ENCODE measurements around the gene UNCX. TPM values are rescaled to one million over a fixed set of nuclear protein-coding genes. Genes with fewer than 3 reads are reported as not detected.

UNCX gene
- total and polyA plus RNA-seq, 9 of the 15 experiments (the other 6 are each of a cell fraction or from before 2014, with no cell fraction given), result not detected

GRCh38 chr7:1246871-1247526 is 14.3 kb downstream of the UNCX start:
- H3K4me2 ChIP-seq (ENCODE audit: insufficient read depth, low read length), result no peak overlapping the region
- ChIA-PET POLR2A (interaction anchor here (0.6 kb wide), 1 partner anchor 251 kb away, joined by 4 read pairs; no protein-coding TSS in a partner anchor), CTCF (ENCODE audit: low intra/inter-chr PET ratio) (no interaction called here)
- H3K4me1 ChIP-seq (replicated peaks in 1 of 2; ENCODE audit: control insufficient read depth in 2 of 2, insufficient read depth in 2 of 2, low read length in 2 of 2), result peaks cover 0 to 53% of the 10 kb centered on the region in 2 experiments; a peak in 2 of 5 replicates
- no TSS peak for BruUV-seq (replicated peaks)
- no peaks in the 10 kb centered on the region for H3K9me1 ChIP-seq (ENCODE audit: control insufficient read depth, insufficient read depth, low read length)
- H4K20me1 ChIP-seq (replicated peaks; ENCODE audit: control insufficient read depth, insufficient read depth, low read length), result peaks cover 16% of the 10 kb centered on the region
- peaks cover 63 to 83% of the 10 kb centered on the region in 2 experiments for H3K27me3 ChIP-seq (ENCODE audit: control insufficient read depth in 2 of 2, insufficient read depth in 2 of 2, low read length in 2 of 2)
- no peaks in the 10 kb centered on the region for H3K36me3 ChIP-seq (ENCODE audit: control insufficient read depth, insufficient read depth, low read length)
- WGBS (ENCODE audit: insufficient coverage, low coverage, missing lambda C conversion rate), result 26% methylated on average over 33 of the region's 68 CpGs
- H3K27ac ChIP-seq (ENCODE audit: extremely low read depth, low read depth, low read length), result no peak overlapping the region
- no peaks in the 10 kb centered on the region for H3K79me2 ChIP-seq (ENCODE audit: control insufficient read depth, insufficient read depth, low read length)
- ATAC-seq (no peak), FAIRE-seq (no peak), DNase-seq (ENCODE audit: extremely low read depth in 1 of 4, low spot score in 3 of 4) (no peak)
- in situ Hi-C loops (cut with MboI), result no loop called here
- H3K9ac ChIP-seq (ENCODE audit: insufficient read depth in 1 of 2, low read depth in 2 of 2, low read length in 2 of 2), result no peak overlapping the region
- H2AFZ ChIP-seq (ENCODE audit: low read depth, low read length), result no peak overlapping the region
- no peak for TF ChIP-seq NCOA1 (IDR thresholded peaks at IDR 0.05; ENCODE audit: low read depth)
- TF ChIP-seq PCBP1 (IDR thresholded peaks at IDR 0.05; ENCODE audit: low read depth, low read length, poor library complexity, severe bottlenecking), result peak; percentile 13
- intact Hi-C loops (cut with micrococcal nuclease), result no loop called here
- H3K9me3 ChIP-seq (replicated peaks; ENCODE audit: control insufficient read depth, insufficient read depth, low read depth, low read length), result no peaks in the 10 kb centered on the region
- no peak overlapping the region for H3K4me3 ChIP-seq

- intact Hi-C loops (cut with micrococcal nuclease), result no loop called here
- no peaks in the 10 kb centered on the region for H3K9me3 ChIP-seq (replicated peaks; ENCODE audit: control insufficient read depth, insufficient read depth, low read depth, low read length)
- H3K79me2 ChIP-seq (ENCODE audit: control insufficient read depth, insufficient read depth, low read length), result no peaks in the 10 kb centered on the region
- peaks cover 20% of the 10 kb centered on the region for H4K20me1 ChIP-seq (replicated peaks; ENCODE audit: control insufficient read depth, insufficient read depth, low read length)
- DNase-seq (ENCODE audit: extremely low read depth in 1 of 4, low spot score in 3 of 4), result peak in 2 of 4 experiments; percentile 66 to 67
- H3K36me3 ChIP-seq (ENCODE audit: control insufficient read depth, insufficient read depth, low read length), result no peaks in the 10 kb centered on the region
- WGBS (ENCODE audit: insufficient coverage, low coverage, missing lambda C conversion rate), result 35% methylated on average over 17 of the region's 48 CpGs
- no peak overlapping the region for H2AFZ ChIP-seq (ENCODE audit: low read depth, low read length)
- ChIA-PET CTCF (ENCODE audit: low intra/inter-chr PET ratio) (no interaction called here), POLR2A (interaction anchor here (0.6 kb wide), 1 partner anchor 250 kb away, joined by 4 read pairs; no protein-coding TSS in a partner anchor)
- TF ChIP-seq RFX1 (IDR thresholded peaks at IDR 0.05), result peak; percentile 60
- no peak for TF ChIP-seq MAZ (CRISPR knock-in tag; conservative IDR thresholded peaks at IDR 0.05 in 1 of 2, IDR thresholded peaks at IDR 0.05 in 1 of 2)
- H3K4me1 ChIP-seq (replicated peaks in 1 of 2; ENCODE audit: control insufficient read depth in 2 of 2, insufficient read depth in 2 of 2, low read length in 2 of 2), result peaks cover 2 to 55% of the 10 kb centered on the region in 2 experiments; a peak in 2 of 5 replicates
- H3K4me3 ChIP-seq, result no peak overlapping the region
- H3K27ac ChIP-seq (ENCODE audit: extremely low read depth, low read depth, low read length), result no peak overlapping the region
- H3K4me2 ChIP-seq (ENCODE audit: insufficient read depth, low read length), result no peak overlapping the region
- in situ Hi-C loops (cut with MboI), result no loop called here
- peaks cover 61 to 81% of the 10 kb centered on the region in 2 experiments for H3K27me3 ChIP-seq (ENCODE audit: control insufficient read depth in 2 of 2, insufficient read depth in 2 of 2, low read length in 2 of 2)
- no peaks in the 10 kb centered on the region for H3K9me1 ChIP-seq (ENCODE audit: control insufficient read depth, insufficient read depth, low read length)
- no peak overlapping the region for H3K9ac ChIP-seq (ENCODE audit: insufficient read depth in 1 of 2, low read depth in 2 of 2, low read length in 2 of 2)
- FAIRE-seq, result no peak
- no TSS peak for BruUV-seq (replicated peaks)
- ATAC-seq, result no peak
Observed at GRCh38 chr7:1247527-1248041, 14.9 kb downstream of the UNCX start.
